ENCODE data around the gene MCTP2.

The MCTP2 gene

DNA sequence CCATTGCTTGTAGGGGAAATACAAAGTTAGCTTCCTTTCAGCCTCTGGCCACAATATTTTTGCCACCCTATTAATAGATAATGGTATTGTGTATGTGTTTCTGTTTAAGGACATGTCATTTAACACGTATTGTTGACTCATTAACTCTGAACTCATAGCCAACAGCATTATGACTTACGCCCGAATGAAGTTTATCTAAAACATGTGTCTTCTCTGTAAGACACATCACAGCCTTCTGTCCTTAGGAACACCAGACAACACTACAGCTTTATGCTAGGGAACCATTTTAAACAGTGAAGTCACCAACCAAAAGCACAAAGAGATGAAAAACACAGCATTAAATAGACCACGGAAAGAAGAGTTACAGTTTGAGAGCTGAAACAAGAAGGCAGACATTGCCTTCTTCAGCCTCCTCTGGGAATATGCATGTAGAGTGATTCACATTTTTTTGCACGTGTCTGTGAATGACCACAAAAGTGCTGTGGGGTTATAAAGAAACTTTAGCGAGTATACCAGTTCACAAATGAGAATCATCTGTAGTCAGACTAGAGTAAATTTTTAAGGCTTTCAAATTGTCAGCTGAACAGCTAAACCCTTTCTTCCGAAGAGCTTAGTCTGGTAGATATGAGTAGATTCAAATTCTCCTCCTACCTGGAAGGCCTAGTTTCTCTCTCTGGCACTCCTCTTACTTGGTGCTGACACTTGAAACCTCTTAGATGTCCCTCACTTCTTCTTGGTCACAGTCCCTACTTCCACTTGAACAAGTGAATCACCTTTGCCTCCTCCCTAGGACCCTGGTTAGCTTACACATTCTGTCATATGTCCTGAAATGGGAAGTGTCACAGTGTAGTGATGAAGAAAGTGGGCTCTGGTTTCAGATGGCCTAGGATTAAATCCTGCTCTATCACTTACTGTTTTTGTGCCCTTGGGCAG, 32.2 kb downstream of the MCTP2 start:
- DNase-seq, result no peak

DNA sequence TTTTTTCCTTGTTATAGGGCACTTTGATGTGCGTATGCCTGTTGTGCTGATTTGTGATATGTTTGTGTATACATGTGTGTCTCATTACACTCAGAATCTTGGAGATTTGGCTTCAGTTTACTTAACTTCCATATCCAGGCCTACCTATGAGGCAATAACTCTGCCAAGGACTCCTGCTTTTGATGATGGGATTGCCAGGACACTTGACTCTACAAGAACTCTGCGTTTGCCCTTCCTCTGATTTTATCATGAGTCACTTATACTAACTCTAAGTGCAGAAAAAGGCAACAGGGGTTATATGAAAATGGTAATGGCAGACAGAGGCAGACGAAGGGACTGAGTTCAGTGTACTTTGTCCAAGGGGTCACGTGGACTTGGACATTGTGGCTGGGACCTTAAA, 33.6 kb downstream of the MCTP2 start:
- no peak for DNase-seq

DNA sequence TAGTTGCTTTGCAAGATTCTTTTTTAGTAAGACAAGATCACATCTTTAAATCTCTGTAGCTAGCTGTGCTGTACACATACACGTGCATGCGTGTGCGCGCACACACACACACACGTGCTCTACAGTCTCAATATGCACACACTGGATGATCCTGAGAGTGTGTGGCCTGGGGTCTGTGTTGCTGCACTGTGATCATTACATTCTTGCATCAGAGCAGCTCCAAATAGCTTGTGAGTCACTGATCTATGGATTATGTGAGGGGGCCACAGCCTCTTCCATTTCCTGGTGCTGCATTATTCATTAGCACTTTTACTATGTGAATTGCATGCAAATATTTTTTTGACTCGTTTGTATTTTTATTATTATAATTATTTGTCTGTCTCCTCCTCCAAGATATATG, 34.6 kb downstream of the MCTP2 start:
- no peak for DNase-seq

DNA sequence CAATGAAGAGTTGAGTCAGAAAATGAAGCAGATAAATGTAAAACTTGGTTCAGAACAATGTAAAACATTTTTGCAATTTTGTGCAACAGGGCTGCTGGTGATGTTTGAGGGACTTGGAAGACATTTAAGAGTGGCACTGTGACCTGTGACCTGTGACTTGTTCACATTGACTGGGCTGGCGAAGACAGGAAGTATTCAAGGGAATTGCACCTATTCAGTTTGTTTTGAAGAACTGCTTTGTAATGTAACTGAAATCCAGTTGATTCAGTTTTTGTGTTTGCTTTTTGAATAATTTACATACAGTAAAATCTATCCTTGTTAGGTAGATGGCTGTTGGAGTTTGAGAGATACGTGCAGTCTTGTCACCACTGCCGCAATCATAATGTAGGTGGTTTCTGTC, 35.4 kb downstream of the MCTP2 start:
- no peak for DNase-seq

DNA sequence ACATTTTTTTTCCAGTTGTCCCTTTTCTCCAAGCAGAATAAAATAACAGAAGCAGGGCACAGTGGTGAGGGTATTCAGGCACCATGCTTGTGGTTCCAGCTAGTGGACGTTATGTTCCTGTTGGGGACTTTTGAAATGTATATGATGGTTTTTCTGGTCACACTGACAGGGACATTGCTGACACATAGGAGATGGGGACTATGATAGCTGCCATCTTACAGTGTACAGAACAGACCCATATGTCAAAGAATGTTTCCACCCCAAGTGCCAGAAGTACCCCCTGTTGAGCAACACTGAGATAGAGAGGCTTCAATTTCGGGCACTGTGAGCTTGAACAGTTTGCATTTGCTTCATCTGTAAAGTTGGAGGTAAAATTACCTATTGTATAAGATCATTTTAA, 38.6 kb downstream of the MCTP2 start:
- DNase-seq, result no peak

DNA sequence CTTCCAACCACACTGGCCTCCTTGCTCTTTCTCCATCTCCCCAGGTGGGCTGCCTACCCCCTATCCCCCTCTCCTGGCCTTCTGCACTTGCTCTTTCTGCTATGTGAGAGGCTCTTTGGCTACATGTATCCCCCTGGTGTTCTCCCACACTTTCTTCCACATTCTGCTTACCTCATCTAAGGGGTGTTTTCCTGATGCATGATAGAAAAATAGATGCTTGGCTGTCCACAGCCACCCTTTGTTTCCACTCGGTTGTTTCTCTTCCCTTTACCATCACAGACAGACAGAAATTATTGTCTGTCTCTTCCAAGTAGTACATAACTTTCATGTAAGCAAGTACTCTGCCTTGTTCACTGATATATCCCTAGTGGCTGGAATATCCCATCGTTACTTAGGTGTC, 39.2 kb downstream of the MCTP2 start:
- DNase-seq, result no peak

DNA sequence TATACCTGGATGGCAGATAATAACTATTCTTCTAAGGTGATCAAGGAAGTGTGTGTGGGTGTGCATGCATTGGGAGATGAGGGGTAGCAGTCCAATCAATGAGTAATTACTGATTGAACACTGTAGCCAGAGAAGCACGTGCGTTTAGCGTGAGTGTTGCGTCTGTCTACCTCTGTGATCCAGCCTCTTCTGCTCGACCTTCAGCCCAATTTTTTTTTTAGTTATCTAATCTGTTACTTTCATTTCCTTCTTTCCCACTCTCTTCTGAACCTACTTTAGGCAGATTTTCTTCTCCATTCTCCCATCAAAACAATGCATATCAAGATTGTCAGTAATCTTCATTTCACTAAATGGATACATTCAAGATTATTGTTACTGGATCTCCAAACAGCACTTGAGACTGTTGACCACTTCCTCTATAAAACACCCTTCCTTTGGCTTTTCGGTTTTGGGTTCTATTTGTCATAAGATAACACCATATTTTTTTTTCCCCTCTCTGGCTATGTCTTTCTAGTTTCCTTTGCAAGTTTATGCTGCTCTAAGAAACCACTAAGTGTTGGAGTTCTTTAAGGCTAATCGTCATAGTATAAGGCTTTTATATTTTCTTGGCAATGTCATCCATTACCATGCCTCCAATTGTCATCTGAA, 41.0 kb downstream of the MCTP2 start:
- DNase-seq, result no peak

DNA sequence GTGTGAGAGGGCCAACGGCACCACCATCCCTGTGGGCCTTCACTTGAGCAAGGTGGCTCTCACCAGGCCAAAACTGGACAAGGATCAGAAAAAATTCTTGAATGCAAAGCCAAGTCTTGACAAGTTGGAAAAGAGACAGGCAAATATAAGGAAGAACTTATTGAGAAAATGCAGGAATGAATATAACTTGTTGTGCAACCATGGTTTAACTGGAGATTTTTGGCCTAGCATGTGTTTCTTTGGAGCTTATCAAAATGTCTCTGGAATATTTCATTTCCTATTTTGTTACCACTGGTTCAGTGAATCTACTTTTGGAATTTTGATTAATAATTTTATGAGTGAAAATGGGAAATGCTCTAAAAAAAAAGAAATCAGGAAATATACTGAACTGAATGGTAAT, 42.5 kb downstream of the MCTP2 start:
- no peak for DNase-seq

DNA sequence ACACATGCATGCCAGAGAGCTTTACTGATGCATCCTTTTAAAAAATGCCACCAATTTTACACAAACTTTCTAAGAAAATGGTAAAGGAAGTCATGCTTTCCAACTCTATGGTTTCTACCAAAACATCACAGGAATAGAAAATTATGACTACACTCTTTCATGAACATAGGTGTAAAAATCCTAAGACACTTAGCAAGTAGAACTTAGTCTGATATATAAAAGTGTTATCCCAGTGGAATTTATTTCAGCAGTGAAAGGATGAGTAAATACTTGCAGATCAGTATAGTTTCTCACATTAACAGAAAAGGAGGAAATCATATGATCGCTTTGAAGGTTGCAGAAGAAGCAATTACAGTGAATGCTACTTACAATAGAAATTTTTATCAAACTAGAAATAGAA, 43.4 kb downstream of the MCTP2 start:
- no peak for DNase-seq

DNA sequence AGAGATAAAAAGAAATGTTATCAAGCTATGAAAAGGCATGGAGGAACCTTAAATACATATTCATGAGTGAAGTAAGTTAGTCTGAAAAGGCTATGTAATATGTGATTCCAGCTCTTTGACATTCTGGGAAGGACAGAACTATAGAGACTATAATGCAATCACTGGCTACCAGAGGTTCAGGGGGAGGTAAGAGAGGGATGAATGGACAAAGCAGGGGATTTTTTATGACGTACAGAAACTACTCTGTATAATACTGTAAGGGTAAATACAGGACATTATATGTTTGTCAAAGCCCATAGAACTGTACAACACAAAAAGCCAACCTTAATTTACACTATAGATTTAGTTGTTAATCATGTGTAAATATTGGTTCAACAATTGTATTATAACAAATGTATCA, 46.1 kb downstream of the MCTP2 start:
- no peak for DNase-seq

DNA sequence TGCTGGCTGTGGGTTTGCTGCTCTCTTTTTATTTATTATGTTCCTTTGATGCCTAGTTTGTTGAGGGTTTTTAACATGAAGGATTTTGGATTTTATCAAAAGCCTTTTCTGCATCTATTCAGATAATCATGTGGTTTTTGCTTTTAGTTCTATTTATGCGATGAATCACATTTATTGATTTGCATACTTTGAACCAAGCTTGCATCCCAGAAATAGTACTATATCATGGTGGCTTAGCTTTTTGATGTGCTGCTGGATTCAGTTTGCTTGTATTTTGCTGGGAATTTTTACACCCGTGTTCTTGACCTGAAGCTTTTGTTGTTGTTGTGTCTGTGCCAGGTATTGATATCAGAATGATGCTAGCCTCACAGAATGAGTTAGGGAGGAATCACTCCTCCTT, 48.4 kb downstream of the MCTP2 start:
- DNase-seq, result no peak

DNA sequence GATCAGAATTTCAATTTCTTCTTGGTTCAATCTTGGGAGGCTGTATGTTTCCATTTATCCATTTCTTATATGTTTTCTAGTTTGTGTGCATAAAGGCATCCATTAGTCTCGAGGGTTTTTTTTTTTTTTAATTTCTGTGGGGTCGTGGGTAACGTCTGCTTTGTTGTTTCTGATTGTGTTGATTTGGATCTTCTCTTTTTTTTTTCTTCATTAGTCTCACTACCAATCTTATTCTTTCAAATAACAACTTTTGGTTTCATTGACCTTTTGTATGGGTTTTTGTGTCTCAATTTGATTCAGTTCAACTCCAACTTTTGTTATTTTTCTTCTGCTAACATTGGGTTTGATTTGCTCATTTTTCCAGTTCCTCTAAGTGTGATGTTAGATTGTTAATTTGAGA, 48.9 kb downstream of the MCTP2 start:
- no peak for DNase-seq

DNA sequence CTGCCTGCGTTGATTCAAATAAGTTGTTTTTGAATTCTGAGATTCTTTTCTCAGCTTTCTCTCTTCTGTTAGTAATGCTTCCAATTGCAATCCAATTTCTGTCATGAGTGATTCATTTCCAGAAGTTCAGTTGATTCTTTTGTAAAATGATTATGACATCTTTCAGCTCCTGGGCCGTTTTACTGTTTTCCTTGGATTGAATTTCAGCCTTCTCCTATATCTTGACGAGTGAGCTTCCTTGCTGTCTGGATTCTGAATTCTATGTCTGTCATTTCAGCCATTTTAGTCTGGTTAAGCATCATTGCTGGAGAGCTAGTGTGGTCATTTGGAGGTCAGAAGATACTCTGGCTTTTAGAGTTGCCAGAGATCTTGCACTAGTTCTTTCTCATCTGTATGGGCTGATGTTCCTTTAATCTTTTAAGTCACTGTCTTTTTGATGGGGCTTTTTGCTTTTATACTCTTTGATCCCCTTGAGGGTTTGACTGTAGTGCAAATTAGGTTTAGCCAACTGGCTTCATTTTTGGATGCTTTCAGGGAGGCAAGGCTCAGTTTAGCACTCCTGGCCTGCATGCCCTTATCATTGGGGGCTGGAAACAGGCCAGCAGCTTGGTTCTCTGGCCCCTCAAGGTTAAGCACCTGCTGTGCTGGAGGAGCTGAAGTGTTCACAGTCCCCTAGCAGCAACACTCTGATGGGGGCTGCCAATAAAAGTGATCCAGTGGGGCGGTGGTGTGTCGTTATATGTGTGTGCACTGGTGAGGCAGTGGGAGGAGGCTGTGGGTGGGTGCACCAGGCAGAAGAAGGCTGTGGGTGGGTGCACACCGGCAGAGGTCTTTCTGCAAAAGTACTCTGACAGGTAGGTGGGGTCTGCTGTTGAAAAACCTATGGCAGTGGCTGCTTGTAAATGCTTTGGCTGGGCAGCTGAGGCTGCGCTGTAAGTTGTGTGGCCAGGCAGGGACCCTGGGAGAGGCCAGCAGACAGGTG, 51.2 kb downstream of the MCTP2 start:
- DNase-seq, result no peak

DNA sequence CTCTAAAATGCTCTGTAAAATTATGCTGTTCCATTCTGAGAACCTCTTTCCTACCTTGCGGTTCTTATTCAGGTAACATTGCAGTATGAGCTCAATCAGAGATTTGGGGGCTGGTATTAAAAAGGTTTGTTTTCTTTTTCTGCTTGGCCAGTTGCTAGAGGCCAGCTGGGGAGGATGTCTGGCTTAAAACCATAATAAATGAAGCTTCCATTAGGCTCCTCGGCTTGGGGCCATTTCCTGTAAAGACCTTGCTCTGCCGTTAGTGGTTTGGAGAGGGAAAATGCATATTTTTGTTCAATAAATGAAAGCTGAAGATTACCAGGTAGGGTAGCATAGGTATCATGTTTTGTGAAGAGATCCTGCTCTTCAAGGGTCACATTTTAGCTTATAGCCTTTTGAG, 55.2 kb downstream of the MCTP2 start:
- no peak for DNase-seq

DNA sequence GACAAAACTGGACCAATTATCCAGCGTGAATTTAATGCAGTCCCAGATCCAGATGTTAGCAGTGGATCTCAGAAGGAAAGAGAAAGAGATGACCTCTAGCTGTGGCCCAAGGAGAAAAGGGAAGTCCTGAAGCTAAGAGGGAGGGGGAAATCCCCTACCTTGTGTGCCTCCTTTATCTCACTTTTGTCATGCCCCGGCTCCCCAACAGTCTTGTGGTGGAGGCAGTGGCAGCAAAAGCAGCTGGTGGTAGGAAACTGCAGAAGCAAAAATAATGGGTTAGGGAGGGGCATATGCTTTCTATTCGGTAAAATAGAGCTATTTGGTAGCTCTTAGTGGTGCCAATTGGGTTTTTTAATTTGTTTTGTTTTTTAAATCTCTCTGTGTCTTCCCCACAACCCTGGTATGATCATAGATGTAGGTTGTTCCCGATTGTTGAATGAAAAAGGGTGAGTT, 56.5 kb downstream of the MCTP2 start:
- no peak for DNase-seq

DNA sequence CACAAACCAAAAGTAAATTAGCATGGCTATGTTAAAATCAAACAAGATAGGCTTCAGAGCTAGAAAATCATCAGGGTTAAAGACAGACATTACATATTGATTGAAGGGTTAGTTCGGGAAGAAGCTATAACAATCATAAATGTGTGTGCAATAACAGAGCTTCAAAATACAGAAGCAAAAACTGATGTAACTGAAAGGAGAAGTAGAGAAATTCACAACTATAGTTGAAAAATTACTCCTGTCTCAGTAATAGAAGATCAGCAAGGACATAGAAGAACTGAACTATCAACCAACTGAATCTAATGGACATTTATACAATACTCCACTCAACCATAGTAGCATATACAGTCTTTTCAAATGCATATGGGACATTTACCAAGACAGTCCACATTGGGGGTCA, 59.4 kb downstream of the MCTP2 start:
- no peak for DNase-seq

DNA sequence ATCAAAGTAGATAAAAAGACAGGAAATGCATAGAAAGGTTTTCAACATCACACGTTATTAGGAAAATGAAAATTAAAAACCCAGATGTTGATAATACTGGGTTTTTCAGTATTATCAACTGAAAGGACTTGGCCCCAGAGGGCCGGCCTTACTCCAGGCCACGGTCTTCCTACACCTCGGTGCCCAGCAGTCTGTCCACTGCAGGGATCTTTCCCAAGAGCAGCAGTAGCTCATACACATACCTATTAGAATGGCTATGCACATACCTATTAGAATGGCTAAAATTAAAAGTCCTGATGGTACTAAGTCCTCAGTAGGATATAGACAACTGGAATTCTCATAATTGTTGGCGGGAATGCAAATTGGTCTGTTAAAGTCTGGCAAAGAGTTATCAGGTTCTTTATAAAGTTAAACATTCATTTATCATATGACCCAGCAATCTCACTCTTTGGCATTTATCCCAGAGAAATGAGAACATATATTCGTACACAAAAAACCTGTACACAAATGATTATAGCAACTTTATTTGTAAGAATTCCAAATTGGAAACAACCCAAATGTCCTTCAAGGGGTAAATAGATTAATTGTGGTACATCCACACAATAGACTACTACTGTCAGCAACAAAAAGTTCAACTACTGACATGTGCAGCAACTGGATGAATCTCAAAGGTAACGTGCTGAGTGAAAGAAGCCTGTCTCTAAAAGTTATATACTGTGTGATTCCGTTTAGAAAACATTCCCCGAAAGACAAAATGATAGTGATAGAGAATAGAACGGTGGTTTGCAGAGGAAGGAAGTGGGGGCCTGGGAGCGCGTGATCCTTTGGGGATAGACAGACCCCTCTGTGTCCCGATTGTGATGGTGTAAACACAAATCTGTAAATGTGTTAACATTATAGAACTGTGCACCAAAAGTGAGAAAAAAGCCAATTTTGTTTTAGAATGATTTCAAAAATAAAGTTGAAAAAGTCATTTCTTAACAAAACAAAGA, 62.3 kb downstream of the MCTP2 start:
- no peak for DNase-seq

DNA sequence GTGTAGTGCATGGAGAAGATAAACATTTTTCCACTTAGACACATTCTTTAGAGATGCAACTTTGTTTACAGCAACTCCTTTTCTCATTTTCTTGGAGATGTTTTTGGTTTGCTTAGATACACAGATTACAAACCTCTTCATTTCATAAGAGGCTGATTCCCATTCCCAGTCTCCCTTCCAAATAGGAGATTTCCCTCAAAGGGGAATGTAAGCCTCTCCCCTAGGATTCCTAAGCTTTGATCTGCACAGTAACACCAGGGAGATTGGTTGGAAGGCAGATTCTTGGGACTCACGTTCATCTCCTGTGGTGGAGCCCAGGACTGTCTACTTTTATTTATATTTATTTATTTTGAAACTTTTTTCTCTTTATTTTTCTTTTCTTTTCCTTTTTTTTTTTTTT, 63.2 kb downstream of the MCTP2 start:
- no peak for DNase-seq

DNA sequence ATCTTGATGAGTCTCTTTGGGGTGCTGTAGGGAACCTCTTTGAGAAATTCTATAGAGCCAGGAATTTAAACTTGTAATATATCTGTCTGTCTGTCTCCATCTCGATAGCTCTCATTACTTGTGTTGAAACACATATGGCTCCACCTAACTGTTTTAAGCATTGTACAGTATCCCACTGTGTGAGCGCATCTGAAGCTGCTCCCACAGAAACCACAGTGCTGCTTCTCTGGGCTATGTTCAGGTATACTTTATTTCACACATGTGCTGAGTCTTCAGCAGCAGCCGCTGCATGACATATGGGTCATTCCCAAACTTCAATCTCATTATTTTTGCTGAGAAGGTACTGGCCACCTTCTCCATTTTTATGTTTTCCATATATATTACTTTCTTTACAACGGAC, 63.9 kb downstream of the MCTP2 start:
- DNase-seq, result no peak

DNA sequence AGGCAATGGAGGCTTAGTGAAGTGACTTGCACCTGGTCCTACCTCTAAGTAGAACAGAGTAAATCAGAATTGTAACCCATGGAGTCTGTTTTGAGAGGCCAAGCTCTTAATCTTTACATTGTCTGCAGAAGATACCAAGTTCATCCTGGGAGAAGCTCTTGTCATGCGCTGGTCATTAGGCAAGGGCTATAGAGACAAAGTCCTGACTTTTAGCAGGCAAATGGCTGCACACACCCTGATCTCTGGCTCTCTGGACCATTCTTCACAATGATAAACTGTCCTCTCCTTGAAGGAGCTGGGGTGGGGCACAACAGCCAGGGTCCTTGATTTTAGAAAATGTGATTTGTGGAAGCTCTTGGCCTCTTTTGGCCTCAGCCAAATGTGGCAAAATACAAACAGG, 65.4 kb downstream of the MCTP2 start:
- DNase-seq, result no peak

DNA sequence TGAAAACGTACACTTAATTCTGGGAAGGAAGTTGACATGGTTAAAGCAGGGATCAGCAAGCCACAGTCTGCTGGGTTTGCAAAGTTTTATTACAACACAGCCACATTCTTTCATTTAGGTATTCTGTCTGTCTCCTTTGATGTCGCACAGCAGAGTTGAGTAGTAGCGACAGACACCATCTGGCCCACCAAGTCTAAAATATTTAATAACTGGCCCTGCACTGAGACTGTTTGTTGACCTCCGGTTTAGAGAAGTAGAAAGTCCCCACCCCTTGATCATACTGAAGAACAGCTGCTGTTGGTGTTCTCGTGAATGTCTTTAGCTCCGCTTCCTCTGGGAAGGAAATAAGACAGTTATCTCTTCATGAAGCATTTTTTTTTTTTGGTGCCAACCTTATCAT, 66.2 kb downstream of the MCTP2 start:
- DNase-seq, result no peak

DNA sequence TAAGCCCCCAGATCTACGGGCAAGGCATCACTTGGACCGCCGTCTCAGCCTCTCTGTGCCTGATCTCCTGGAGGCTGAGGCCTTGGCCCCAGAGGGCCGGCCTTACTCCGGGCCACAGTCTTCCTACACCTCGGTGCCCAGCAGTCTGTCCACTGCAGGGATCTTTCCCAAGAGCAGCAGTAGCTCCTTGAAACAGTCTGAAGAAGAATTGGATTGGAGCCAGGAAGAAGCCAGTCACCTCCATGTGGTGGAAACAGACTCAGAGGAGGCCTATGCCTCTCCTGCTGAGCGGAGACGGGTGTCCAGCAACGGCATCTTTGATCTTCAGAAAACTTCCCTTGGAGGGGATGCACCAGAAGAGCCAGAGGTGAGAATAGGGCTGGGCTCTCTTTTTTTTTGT, 67.0 kb downstream of the MCTP2 start:
- no peak for DNase-seq

Measured in NCI-H446 (cell line).